ENCODE measurements around the gene DIPK1A.

- no peak for TF ChIP-seq POLR2AphosphoS5 (IDR thresholded peaks at IDR 0.05; ENCODE audit: low read depth, low read length)
- TF ChIP-seq, protein P1, sequence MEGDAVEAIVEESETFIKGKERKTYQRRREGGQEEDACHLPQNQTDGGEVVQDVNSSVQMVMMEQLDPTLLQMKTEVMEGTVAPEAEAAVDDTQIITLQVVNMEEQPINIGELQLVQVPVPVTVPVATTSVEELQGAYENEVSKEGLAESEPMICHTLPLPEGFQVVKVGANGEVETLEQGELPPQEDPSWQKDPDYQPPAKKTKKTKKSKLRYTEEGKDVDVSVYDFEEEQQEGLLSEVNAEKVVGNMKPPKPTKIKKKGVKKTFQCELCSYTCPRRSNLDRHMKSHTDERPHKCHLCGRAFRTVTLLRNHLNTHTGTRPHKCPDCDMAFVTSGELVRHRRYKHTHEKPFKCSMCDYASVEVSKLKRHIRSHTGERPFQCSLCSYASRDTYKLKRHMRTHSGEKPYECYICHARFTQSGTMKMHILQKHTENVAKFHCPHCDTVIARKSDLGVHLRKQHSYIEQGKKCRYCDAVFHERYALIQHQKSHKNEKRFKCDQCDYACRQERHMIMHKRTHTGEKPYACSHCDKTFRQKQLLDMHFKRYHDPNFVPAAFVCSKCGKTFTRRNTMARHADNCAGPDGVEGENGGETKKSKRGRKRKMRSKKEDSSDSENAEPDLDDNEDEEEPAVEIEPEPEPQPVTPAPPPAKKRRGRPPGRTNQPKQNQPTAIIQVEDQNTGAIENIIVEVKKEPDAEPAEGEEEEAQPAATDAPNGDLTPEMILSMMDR (IDR thresholded peaks at IDR 0.05), result no peak
- TF ChIP-seq SIN3A (IDR thresholded peaks at IDR 0.05; ENCODE audit: borderline replicate concordance, insufficient read depth, low read depth, low read length), result no peak
- TF ChIP-seq, protein P2, sequence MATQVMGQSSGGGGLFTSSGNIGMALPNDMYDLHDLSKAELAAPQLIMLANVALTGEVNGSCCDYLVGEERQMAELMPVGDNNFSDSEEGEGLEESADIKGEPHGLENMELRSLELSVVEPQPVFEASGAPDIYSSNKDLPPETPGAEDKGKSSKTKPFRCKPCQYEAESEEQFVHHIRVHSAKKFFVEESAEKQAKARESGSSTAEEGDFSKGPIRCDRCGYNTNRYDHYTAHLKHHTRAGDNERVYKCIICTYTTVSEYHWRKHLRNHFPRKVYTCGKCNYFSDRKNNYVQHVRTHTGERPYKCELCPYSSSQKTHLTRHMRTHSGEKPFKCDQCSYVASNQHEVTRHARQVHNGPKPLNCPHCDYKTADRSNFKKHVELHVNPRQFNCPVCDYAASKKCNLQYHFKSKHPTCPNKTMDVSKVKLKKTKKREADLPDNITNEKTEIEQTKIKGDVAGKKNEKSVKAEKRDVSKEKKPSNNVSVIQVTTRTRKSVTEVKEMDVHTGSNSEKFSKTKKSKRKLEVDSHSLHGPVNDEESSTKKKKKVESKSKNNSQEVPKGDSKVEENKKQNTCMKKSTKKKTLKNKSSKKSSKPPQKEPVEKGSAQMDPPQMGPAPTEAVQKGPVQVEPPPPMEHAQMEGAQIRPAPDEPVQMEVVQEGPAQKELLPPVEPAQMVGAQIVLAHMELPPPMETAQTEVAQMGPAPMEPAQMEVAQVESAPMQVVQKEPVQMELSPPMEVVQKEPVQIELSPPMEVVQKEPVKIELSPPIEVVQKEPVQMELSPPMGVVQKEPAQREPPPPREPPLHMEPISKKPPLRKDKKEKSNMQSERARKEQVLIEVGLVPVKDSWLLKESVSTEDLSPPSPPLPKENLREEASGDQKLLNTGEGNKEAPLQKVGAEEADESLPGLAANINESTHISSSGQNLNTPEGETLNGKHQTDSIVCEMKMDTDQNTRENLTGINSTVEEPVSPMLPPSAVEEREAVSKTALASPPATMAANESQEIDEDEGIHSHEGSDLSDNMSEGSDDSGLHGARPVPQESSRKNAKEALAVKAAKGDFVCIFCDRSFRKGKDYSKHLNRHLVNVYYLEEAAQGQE (IDR thresholded peaks at IDR 0.05; ENCODE audit: insufficient read depth in 1 of 2, low read depth in 2 of 2, low read length in 1 of 2), result no peak
- TF ChIP-seq TCF7L2 (IDR thresholded peaks at IDR 0.05; ENCODE audit: low read depth, low read length), result no peak
Measured at GRCh38 chr1:92822879-92823278, 138.4 kb downstream of the DIPK1A start.

All from Panc1 (cell line).